NCI-H524 treated with DMSO at 0.1 percent for 48 hours (cell line): ENCODE data around the gene SASH1.

Experiments used
- DNase-seq: peaks from one replicate; lab custom pipeline; 2025; lab: John Stamatoyannopoulos, UW

SASH1 gene

DNA sequence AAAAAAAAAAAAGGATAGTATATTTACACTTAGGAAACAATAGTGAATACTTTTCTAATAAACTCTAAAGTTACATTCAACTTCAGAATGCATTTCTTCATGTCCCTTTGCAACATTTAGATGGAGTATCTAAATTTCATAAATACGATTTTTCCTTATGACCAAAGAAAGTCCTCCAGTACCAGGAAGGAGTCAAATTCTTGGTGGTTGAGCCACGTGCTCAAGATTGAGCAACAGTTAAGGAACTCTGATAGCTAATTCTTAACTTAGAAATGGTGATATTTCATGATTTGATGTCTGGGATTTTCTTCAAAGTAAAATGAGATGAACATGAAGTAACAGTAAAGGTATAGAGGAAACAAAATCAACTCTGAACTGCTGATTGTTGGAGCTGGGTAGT lies 92.7 kb downstream of the SASH1 start:
- DNase-seq = no peak

DNA sequence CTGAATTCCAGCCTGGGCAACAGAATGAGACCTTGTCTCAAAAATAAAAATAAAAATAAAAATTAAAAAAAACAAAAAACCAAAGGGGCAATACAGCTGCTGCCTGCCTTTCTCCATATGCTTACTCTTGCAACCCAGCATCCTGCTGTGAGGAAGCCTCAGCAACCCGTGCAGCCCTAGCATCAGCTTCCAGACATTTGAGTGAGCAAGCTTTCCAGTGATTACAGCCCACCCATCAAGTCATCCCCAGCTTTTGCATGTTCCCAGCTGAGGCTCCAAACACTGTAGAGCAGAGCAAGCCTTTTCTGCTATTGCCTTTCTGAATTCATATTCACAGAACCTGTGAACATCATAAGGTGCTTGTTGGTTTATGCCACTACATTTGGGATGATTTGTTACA lies 93.8 kb downstream of the SASH1 start:
- DNase-seq = no peak

DNA sequence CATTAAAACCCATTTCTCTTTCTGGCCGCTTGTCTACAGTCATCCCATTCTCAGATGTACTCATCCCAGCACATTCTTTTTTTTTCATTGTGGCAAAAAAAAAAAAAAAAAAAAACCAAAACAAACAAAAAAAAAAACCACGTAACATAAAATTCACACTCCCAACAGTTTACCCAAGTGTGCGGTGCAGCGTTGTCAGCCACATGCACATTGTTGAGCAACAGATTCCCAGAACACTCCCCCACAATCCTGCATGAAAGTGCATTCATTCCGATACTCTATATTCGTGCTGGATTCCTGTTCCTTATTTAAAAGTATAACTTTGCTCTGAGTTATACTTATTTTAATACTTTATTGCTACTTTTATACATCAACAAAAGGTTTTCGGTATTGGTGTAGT lies 96.0 kb downstream of the SASH1 start:
- no peak for DNase-seq

DNA sequence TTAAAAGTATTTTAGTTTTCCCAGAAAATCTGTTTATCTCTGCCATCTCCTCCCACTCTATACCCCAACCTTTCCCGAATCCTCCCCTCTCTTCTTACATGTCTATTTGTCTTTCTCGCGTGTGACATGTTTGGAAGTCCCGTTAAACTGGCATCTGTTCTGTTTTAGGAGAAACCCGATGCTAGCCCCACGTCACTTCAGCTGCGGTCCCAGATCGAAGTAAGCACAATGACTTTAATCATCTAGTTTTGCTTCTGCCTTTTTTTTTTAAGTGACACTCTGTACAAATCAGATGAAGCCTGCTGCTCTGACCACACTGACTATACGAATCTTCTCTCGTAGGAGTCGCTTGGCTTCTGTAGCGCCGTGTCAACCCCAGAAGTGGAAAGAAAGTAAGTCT lies 97.4 kb downstream of the SASH1 start:
- DNase-seq = no peak

DNA sequence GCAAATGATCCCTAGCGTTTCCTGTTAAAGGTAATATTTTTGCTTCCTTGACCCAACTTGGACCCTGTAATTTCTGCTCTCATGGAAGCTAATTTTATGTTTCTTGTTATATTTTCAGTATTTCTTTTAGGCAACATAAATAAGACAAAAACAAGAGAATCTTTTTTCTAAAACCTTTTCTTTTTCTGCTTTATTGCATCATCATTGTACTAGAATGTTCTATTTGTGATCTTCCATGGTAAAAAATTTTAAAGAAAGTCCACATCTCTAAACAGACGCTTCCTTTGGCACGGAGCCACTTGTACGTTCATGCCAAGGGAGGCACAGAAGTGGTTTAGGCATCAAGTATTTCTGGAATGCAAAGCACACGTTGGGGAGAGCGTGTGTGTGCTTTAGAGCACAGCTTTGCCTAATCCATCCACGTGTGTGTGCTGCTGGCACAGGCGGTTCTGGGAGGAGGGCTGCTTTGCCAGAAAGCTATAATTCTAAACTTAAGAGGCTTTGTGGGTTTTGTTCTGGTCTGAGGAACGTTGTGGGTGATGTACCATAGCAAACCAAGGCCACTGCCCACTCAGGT lies 98.3 kb downstream of the SASH1 start:
- DNase-seq = peak; percentile 54

DNA sequence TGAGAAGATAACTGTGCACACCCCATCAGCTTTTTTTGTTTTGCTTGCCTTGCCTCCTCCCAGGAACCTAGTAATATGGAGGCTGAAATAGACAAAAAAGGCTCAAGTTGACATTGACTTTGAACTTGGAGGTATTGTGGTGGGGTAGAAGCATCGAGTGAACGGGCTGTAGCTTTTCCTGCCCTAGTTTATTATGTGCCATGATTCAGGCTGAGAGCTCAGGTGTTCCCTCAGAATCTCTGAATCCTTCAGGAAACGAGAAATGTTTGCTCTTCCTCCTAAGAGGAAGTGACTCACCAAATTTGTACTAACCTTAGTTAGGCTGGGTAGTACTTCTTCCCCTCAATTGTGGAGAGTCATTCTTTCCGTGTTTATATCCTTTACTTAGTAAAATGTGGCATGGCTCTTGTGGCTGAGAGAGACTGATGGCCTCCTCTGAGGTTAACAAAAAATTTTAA lies 98.8 kb downstream of the SASH1 start:
- DNase-seq = no peak

DNA sequence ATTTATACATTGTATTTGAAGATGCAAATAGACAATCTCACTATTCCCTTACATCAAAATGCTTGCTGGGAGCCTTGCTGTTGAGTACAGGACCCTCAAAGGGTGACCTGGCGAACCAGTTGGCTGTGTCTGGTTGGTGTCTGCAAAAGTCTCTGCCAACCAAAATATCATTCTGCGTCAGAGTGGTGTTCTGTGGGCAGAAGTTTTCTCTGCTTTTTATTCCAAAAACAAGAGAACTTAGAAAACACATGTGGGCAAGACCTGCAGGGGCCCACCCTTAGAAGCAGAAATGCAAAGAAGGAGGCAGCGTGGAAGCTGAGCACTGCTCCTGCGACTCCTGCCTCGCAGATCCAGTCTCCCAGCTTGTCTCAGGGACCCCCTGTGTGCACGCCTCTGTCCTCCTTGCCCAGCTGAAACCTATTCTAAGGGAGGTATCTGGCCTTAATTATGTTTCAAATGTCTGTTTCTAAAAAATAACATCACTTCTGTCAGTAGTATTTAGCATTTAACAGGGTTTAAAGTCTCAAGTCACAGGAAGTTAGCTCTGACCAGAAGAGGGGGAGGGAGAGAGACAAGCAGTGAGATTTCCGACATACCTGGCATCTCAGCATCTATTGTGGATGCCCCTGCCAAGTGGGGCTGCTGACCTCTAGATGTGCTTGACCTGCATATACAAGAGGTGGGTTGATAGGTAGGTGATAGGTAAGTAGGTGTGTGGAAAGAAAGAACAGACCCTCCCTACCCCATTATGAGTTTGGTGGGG lies 101.3 kb downstream of the SASH1 start:
- no peak for DNase-seq

DNA sequence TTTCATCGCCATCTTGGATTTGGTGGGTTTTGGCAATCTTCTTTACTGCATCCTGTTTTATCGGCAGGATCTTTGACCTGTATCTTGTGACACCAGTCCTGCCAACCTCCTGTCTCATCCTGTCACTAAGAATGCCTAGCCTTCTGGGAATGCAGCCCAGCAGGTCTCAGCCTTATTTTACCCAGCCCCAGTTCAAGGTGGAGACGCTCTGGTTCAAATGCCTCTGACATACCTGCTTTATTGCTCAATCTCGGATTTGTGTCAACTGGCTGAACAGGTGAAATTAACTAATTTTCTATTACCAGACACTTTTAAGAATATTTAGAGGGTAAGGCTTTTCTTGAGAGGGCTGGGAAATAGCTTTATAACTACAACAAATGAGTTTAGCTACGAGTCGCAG lies 102.5 kb downstream of the SASH1 start:
- no peak for DNase-seq

DNA sequence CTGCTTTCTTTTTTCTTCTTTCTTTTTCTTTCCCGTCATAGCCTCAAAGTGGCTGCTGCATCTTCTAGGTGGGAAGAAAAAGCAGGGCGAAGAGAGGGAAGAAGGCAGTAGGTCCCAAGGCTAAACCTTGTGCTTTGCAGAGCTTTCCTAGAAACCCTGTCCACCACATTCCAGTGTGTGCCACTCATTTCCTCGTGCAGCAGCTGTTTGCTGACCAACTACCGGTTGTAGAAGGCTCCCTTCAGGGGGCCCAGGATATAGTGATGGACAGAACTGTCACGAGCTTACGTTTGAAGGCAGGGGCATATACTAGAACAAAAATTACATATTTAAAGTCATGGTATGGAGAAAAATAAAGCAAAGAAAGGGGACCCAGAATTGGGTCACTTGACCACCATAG lies 103.0 kb downstream of the SASH1 start:
- DNase-seq = no peak

DNA sequence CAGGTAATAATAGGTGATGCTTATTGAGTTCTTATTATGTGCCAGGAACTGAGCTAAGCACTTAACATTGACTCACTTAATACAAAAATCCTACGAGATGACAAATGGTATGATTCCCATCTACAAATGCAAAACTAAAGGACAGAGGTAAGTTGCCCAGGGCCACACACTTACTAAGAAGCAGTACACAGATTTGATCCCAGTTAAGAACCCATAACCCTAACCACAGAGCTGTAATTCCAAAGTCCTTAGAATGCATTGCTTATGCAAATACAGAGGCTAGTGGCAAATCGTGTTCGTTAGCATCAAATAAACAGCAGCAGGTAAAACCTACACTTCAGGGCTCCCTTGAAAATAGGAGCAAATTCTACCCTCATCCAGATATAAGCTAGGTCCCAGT lies 104.0 kb downstream of the SASH1 start:
- DNase-seq = no peak

DNA sequence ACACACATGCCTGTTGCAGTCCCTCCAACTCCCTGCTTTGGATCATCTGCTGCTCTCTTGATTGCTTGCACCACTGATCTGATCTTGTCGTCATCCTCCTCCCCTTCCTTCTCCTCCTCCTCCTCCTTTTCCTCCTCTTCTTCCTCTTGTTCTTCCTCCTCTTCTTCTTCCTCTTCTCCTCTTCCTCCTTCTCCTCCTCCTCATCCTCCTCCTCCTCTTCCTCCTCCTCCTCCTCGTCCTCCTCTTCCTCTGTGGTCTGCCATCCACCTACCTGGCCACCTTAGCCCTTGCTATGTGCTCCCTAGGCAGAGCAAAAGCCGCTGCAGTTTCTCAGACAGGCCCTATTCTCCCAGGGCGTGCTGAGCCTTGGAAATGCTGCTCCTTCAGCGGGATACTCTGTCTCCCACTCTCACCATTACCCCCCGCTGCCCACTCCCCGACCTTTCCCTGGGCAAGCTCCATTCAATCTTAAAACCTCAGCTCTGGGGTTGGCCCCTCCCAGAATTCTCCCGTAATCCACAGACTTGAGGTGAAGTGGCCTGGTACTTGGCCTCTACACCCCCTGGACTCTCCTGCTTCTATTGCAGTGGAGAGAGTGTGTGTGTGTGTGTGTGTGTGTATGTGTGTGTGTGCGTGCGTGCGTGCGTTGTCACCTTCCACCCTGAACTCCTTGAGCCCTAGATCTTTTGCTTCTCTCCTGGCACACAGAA lies 105.0 kb downstream of the SASH1 start:
- DNase-seq = no peak

DNA sequence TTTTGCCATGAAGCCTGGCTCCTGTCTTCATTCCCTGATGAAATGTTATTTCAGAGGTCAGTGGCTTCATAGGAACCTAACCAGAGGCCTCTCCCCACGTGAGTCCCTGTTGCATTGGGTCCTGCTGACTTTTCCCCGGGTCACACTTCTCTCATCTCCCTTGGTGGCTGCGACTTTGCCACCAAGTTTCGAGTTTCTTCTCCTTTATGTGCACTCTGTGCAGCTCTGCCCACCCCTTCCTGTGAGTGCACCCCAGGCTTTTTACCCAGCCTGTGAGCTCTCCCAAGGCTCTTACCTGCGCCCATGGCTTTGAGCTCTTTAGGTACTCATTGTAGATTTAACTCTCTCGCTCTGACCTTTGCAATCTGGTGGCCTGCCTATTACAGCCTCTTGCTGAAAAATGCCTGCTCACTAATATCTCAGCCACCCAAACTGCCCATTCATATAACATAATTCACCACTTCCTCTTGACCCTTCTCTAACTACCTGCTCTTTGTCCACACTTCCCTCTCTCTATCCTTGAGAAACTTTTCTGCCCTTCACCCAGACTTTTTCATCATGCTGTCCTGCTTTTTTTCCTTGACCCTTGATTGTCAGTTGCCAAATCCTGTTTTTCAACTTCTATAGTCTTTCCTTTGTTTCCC lies 105.9 kb downstream of the SASH1 start:
- no peak for DNase-seq

DNA sequence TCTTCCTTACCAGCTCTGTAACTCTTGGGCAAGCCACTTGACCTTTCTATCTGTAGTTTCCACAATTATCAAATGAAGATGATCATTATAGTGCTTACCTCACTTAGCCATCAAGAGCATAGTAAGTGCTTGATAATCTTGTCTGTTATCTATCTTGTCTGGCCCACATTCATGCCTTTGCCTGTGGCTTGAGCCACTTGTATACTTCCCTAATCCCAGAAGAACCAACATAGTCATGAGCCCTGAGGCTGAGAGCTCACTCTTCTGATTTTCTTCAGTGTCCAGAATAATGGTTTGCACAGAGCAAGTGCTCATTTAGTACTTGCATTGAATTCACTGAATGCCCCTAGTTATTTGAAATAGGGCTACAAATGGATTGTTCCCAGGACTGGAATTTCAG lies 108.2 kb downstream of the SASH1 start:
- DNase-seq = no peak

DNA sequence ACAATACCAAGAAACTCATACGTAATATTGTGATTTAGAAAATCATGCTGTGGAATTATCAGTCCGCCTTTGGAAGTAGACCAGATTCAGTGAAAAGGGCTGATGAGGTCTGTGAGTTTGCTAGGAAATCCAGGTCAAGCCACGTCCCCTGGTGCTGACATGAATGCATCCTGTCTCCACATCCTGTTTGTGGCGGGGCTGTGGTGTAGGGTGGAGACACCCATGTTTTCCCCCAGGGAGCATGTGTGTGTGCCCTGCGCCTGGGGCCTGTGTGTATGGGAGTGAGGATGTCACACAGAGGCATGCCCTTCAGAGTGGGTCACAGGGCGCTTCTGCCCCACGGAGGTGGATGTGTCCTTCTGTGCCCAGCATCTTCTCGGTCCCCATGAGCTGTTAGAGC lies 109.1 kb downstream of the SASH1 start:
- DNase-seq = no peak

DNA sequence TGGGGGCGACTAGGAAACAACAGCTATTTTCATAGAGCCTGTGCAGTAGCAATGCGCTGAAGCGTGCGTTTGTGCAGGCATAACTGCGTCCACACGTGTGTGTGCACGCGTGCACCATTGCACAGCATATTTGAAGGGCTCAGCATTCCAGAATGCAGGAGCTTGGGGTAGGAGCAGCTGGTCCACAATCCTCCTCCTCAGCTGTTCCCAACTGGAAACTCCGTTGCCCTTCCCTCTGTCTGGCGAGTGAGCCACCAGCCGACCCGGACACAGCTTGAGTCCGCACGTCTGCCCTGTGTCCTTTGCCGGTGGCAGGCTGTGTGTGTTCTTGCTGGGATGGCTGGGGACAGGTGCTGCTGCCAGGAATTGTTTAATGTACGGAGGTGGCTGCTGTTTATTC lies 110.2 kb downstream of the SASH1 start:
- DNase-seq = no peak

DNA sequence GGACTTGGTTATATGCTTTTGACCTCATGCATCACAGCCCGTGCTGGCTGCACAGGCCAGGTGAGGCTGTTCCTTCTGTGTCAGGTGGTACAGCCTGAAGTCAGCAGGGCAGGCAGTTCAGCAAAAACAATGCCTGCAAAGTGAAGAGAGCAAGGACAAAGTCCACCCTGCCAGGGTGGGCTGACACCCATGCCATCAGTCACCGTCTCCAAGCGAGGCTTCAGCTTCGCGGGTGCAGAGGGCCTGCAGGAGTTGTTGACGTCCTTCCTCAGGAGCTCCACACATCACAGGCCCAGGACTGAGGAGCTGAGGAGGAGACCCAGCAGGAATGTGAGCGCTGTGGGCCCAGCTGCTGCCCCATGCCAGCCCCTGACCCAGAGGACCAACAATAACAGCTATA lies 111.3 kb downstream of the SASH1 start:
- DNase-seq = no peak

DNA sequence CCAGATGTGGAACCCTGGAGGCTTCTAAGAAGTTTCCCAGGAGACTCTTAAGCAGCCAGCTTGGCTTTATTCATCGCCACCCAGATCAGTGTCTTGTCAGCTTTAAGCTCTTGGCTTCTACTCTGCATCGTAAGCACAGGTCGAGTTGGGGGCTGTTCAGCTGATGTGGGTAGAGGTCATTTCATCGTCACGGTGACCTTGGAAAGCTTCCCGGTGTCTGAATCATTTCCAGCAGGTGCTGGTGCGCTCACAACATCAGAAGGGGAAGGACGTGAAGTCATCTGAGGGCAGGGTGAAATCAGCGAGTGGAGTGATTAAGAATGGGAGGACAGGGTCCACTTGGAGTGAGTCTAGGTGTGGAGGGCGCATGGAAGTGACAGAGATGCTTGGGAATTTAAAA lies 112.6 kb downstream of the SASH1 start:
- DNase-seq = no peak

DNA sequence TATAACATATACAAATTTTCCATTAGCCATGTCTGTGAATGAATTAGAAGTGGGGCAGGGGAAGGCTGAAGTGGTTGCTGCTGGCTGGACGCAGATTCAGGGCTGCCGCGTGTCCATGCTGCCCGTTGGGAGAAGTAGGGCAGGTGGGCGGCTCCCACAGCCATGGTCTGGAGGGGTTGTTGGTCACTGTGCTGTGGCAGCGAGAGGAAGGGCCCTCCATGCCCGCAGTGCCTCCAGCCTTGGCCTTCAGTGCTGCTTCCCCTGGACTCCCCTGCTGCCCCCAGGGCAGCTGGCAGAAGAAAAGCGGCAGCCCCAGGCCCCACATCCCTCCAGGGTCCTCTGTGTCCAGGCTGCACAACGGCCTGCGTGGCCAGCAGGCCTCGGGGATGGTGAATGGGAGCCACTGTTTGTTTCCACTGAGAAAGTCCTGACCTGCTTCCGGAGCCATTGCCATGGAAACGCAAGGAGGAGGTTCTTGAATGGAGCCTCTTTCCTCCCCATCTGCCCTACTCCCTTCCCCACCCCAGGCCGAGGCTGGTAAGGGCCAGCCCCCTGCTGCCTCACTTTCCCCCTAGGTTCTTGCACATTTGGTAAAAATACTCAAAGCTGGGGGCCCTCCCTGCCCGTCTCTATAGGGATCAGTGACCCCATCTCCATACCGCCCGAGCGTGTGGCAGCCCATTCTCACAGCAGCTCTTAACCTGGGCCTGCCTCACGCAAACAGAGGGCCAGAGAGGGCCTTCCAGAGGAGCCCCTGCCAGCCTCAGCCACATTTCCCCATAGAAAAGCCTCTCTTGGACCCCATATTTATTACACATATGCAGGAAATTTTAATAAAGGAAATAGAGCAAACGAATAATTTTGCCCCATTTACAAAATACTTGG lies 113.3 kb downstream of the SASH1 start:
- no peak for DNase-seq

DNA sequence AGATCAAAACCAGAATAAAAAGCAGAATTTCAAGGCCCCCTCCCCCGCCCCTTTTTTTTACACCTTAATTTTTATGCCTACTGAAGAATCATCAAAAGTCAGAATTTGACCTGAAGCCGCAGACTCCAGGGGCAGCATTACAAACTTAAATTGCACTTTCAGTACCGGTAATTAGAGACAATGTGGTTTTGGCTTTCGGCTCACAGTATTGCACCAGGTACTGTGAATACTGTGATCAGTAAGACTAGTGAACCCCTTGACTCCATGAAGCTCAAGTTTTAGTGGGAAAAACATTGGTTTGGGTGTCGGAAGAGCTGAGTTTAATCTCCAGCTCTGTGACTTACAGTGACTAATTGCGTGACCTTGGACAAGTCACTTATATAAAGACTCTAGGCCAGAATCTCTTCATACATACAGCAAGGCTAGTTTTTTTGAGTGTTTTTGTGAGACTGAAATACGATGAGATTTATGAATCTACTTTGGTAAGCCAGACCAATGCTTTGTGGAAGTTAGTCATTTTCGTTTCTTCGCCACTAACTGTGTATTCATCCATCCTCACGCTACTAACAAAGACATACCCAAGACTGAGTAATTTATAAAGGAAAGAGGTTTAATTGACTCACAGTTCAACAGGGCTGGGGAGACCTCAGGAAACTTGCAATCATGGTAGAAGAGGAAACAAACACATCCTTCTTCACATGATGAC lies 114.7 kb downstream of the SASH1 start:
- DNase-seq = no peak

DNA sequence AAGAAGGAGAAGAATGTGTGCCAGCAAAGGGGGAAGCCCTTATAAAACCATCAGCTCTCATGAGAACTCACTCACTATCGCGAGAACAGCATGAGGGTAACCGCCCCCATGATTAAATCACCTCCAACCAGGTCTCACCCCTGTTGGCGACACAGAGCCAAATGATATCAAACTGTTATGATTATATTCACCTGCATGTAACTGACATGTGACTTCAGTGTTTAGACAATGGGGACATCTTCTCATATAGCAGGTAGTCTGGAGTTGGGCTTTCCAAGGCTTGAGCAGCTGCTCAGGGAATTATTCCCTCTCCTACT lies 115.2 kb downstream of the SASH1 start:
- DNase-seq = no peak

DNA sequence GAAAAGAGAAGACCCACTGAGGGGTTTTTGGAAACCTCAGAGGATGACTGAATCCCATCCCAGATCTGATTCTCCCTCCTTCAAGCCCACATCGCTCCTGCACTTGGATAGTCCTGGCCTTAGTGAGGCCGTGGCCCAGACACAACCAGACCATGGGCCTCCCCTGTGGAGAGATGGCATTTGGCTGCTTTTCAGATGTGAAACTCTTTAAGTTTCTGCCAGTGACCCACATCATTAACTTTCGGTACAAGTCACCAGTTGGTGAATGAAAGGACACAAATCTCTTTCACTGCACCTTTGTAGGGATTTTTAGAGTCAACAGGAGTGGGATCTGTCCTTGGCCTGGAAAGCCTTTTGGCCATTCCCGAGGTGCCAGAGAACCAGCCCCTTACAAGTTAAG lies 116.6 kb downstream of the SASH1 start:
- DNase-seq = no peak
